HG03460 (cell line): ENCODE data around the gene SPTBN4.
"Not testable (repeated sequence)": the region's sequence is repeated elsewhere in the genome, so short reads cannot be mapped to it uniquely, and the experiment has no call there.

Experiments used
- ATAC-seq: cut with Tn5 transposase; IDR thresholded peaks from one replicate; pipeline ENCODE4 v1.9.1; 2021; ENCODE audit not compliant: unreplicated experiment

Gene SPTBN4

GRCh38 chr19:40502647-40503319 is 36.0 kb downstream of the SPTBN4 start:
- no peak for ATAC-seq

GRCh38 chr19:40503320-40503695 is 36.5 kb downstream of the SPTBN4 start:
- ATAC-seq = no peak

GRCh38 chr19:40506099-40506498 is 39.3 kb downstream of the SPTBN4 start:
- ATAC-seq = no peak

- ATAC-seq = no peak
These were observed 41.1 kb downstream of the SPTBN4 start for GRCh38 chr19:40507892-40508291.

GRCh38 chr19:40508739-40509260 is 42.0 kb downstream of the SPTBN4 start:
- ATAC-seq = no peak

- no peak for ATAC-seq
These were observed 43.8 kb downstream of the SPTBN4 start for GRCh38 chr19:40510526-40511115.

- ATAC-seq = no peak
These were observed 44.7 kb downstream of the SPTBN4 start for GRCh38 chr19:40511487-40511886.

- ATAC-seq = no peak
These were observed 45.3 kb downstream of the SPTBN4 start for GRCh38 chr19:40512110-40512472.

- ATAC-seq = no peak
These were observed 45.9 kb downstream of the SPTBN4 start for GRCh38 chr19:40512473-40513344.

GRCh38 chr19:40513345-40513678 is 46.5 kb downstream of the SPTBN4 start:
- ATAC-seq = no peak

- ATAC-seq = no peak
These were observed 47.0 kb downstream of the SPTBN4 start for GRCh38 chr19:40513741-40514315.

- no peak for ATAC-seq
These were observed 50.4 kb downstream of the SPTBN4 start for GRCh38 chr19:40517248-40517647.

- no peak for ATAC-seq
These were observed 52.8 kb downstream of the SPTBN4 start for GRCh38 chr19:40519352-40520322.

GRCh38 chr19:40521276-40521675 is 54.5 kb downstream of the SPTBN4 start:
- no peak for ATAC-seq

- not testable (repeated sequence) for ATAC-seq
These were observed 55.1 kb downstream of the SPTBN4 start for GRCh38 chr19:40521900-40522299.

GRCh38 chr19:40523322-40524047 is 56.7 kb downstream of the SPTBN4 start:
- no peak for ATAC-seq

GRCh38 chr19:40524133-40524549 is 57.3 kb downstream of the SPTBN4 start:
- no peak for ATAC-seq

- no peak for ATAC-seq
These were observed 57.9 kb downstream of the SPTBN4 start for GRCh38 chr19:40524655-40525054.

GRCh38 chr19:40525234-40526051 is 58.6 kb downstream of the SPTBN4 start:
- ATAC-seq = no peak
